A549 (cell line): Measurements from ENCODE around the gene STRIP2. TPM values are rescaled to one million over a fixed set of nuclear protein-coding genes. Genes with fewer than 3 reads are reported as not detected.
"Not testable (repeated sequence)": the region's sequence is repeated elsewhere in the genome, so short reads cannot be mapped to it uniquely, and the experiment has no call there.

Experiments
- ATAC-seq, 2 experiments: fragments of 200-7000 bp in 1 of 2; fragments of >200 bp in 1 of 2; cut with Nextera tagmentation in 1 of 2; cut with Tn5 transposase in 1 of 2; 3 replicates each; pipeline versions ENCODE4 v1.8.0 to v1.9.1; 2018 to 2020; ENCODE audit warnings: mild to moderate bottlenecking in 1 of 2, moderate library complexity in 1 of 2
- CTCF ChIA-PET: fragments of 300-600 bp; sonication (Branson Sonifier 250); formaldehyde crosslinking; extraction: SDS; loops from one replicate; lab custom pipeline; 2021; ENCODE audit warnings: antibody characterized with exemption, inconsistent platforms; lab: Yijun Ruan, JAX
- POLR2A ChIA-PET: fragments of 350-600 bp; formaldehyde crosslinking; extraction: SDS; loops from one replicate; lab custom pipeline; 2021; ENCODE audit warnings: antibody characterized with exemption, inconsistent platforms; lab: Yijun Ruan, JAX
- DNase-seq, 2 experiments: peaks; one replicate each; pipeline versions ENCODE4 v3.0.0 to v3.0.0-alpha.2; 2011 to 2016; ENCODE audit warnings: low read depth in 1 of 2, low spot score in 1 of 2
- FAIRE-seq: peaks from 2 replicates; lab custom pipeline; 2011; peaks lifted over from hg19 to GRCh38; lab: Jason Lieb, UNC
- H3K27ac ChIP-seq, 2 experiments: fragments of >200 bp; sonication (Bioruptor Twin); formaldehyde crosslinking; 3 replicates each; pipeline ENCODE4 v1.5.1; 2016 to 2017
- H3K4me1 ChIP-seq: fragments of >200 bp; sonication (Bioruptor Twin); formaldehyde crosslinking; 3 replicates; pipeline ENCODE4 v1.6.1; 2016
- H3K4me2 ChIP-seq: fragments of >200 bp; sonication (Bioruptor Twin); formaldehyde crosslinking; 3 replicates; pipeline ENCODE4 v1.6.1; 2016
- H3K4me3 ChIP-seq: fragments of >200 bp; sonication (Bioruptor Twin); formaldehyde crosslinking; 3 replicates; pipeline ENCODE4 v1.5.1; 2016
- H3K9me3 ChIP-seq: fragments of >200 bp; sonication (Bioruptor Twin); formaldehyde crosslinking; 3 replicates; pipeline ENCODE4 v1.6.1; 2016
- BHLHE40 ChIP-seq: IDR thresholded peaks from 2 replicates; pipeline ENCODE4 v1.6.1; 2012; ENCODE audit warnings: low read depth, low read length, inconsistent platforms
- CBX8 ChIP-seq: fragments of 200-600 bp; sonication (generic); IDR thresholded peaks from 2 replicates; pipeline ENCODE4 v1.6.1; 2016
- EP300 ChIP-seq, 2 experiments: fragments of >200 bp; sonication (Bioruptor Twin); formaldehyde crosslinking; IDR thresholded peaks; 2 replicates in 1 of 2; 3 replicates in 1 of 2; pipeline ENCODE4 v1.6.1; 2016 to 2017
- ESRRA ChIP-seq: fragments of 150-350 bp; IDR thresholded peaks from 2 replicates; pipeline ENCODE4 v1.6.1; 2014; ENCODE audit warnings: mild to moderate bottlenecking, low read length, borderline replicate concordance
- FOSB ChIP-seq: fragments of 250-450 bp; sonication (Bioruptor Pico); IDR thresholded peaks from 2 replicates; pipeline ENCODE4 v1.5.0; 2020; ENCODE audit warnings: mild to moderate bottlenecking, moderate library complexity
- HDAC2 ChIP-seq: fragments of 200-600 bp; sonication (generic); IDR thresholded peaks from 2 replicates; pipeline ENCODE4 v1.6.1; 2016
- HEYL ChIP-seq: fragments of 250-450 bp; sonication (Bioruptor Pico); IDR thresholded peaks from 2 replicates; pipeline ENCODE4 v1.8.0; 2021; ENCODE audit warnings: mild to moderate bottlenecking, moderate library complexity
- HOXA7 ChIP-seq: fragments of 250-450 bp; sonication (Bioruptor Pico); IDR thresholded peaks from 2 replicates; pipeline ENCODE4 v1.5.0; 2020; ENCODE audit warnings: mild to moderate bottlenecking, moderate library complexity
- HOXB5 ChIP-seq: fragments of 250-450 bp; sonication (Bioruptor Pico); IDR thresholded peaks from 2 replicates; pipeline ENCODE4 v1.5.0; 2020; ENCODE audit warnings: mild to moderate bottlenecking, moderate library complexity
- JUNB ChIP-seq: fragments of >200 bp; sonication (Bioruptor Twin); formaldehyde crosslinking; IDR thresholded peaks from 2 replicates; pipeline ENCODE4 v1.6.1; 2016
- KDM1A ChIP-seq: fragments of 200-600 bp; sonication (generic); IDR thresholded peaks from 2 replicates; pipeline ENCODE4 v1.6.1; 2016; ENCODE audit warnings: low read depth, mild to moderate bottlenecking
- MAFK ChIP-seq: fragments of 450-650 bp; IDR thresholded peaks from 2 replicates; pipeline ENCODE4 v1.6.1; 2014; ENCODE audit not compliant: partially characterized antibody
- MAZ ChIP-seq: fragments of 150-350 bp; IDR thresholded peaks from 2 replicates; pipeline ENCODE4 v1.6.1; 2014; ENCODE audit warnings: antibody characterized with exemption, low read depth, low read length, borderline replicate concordance
- NPAS2 ChIP-seq: fragments of 250-450 bp; sonication (Bioruptor Pico); IDR thresholded peaks from 2 replicates; pipeline ENCODE4 v1.8.0; 2022; ENCODE audit warnings: mild to moderate bottlenecking, moderate library complexity, borderline replicate concordance
- POLR2A ChIP-seq: IDR thresholded peaks from 2 replicates; pipeline ENCODE4 v1.6.1; 2012; ENCODE audit warnings: mild to moderate bottlenecking, low read length
- RAD21 ChIP-seq, 2 experiments: fragments of >200 bp in 1 of 2; sonication (Bioruptor Twin) in 1 of 2; formaldehyde crosslinking in 1 of 2; IDR thresholded peaks in 1 of 2; conservative IDR thresholded peaks in 1 of 2; 2 replicates in 1 of 2; 3 replicates in 1 of 2; pipeline ENCODE4 v1.6.1; 2012 to 2018; ENCODE audit warnings: inconsistent platforms in 1 of 2
- RARB ChIP-seq: fragments of 250-450 bp; sonication (Bioruptor Pico); IDR thresholded peaks from 2 replicates; pipeline ENCODE4 v1.8.0; 2021; ENCODE audit warnings: mild to moderate bottlenecking, moderate library complexity
- RNF2 ChIP-seq: fragments of 200-600 bp; sonication (generic); IDR thresholded peaks from 2 replicates; pipeline ENCODE4 v1.6.1; 2016; ENCODE audit warnings: low read depth, mild to moderate bottlenecking, antibody characterized with exemption, moderate library complexity, borderline replicate concordance
- SMC3 ChIP-seq: fragments of >200 bp; sonication (Bioruptor Twin); formaldehyde crosslinking; IDR thresholded peaks from 3 replicates; pipeline ENCODE4 v1.6.1; 2018; ENCODE audit warnings: inconsistent platforms
- SREBF2 ChIP-seq: fragments of 450-650 bp; IDR thresholded peaks from 2 replicates; pipeline ENCODE4 v1.6.1; 2014; ENCODE audit warnings: mild to moderate bottlenecking, moderate library complexity
- WGBS: methylation state at CpG from one replicate; pipeline ENCODE4 v1.1.6; 2017; ENCODE audit errors: missing lambda C conversion rate; 5-methylcytosine and 5-hydroxymethylcytosine counted together
- polyA plus RNA-seq, 4 experiments: library from polyadenylated mRNA; depleted of rRNA in 3 of 4; stranded (reverse); fragments of >200 nt; fragmentation: RNase III in 1 of 4; extraction: RNeasy Plus Mini Kit Qiagen cat#74134 plus additional on column Dnase treatment in 1 of 4; gene quantifications; 2 replicates in 3 of 4; 3 replicates in 1 of 4; pipeline ENCODE4 v1.2.3, GENCODE V29; 2011 to 2017
- TF ChIP-seq, protein P1 (sequence below): IDR thresholded peaks from 2 replicates; pipeline ENCODE4 v1.6.1; 2012
- TF ChIP-seq, protein P2 (sequence below): fragments of >200 bp; sonication (Bioruptor Twin); formaldehyde crosslinking; IDR thresholded peaks from 2 replicates; pipeline ENCODE4 v1.6.1; 2016
- TF ChIP-seq, protein P3 (sequence below): fragments of 250-450 bp; sonication (Bioruptor Pico); IDR thresholded peaks from 2 replicates; pipeline ENCODE4 v1.5.0; 2021; ENCODE audit warnings: mild to moderate bottlenecking, moderate library complexity, borderline replicate concordance
- TF ChIP-seq, protein P4 (sequence below): fragments of >200 bp; sonication (Bioruptor Twin); formaldehyde crosslinking; IDR thresholded peaks from 3 replicates; pipeline ENCODE4 v1.5.1; 2016

Gene STRIP2
- polyA plus RNA-seq, 2 of the 4 experiments (the other 2 are of a cell fraction) = 4.9 to 7.2 TPM

DNA sequence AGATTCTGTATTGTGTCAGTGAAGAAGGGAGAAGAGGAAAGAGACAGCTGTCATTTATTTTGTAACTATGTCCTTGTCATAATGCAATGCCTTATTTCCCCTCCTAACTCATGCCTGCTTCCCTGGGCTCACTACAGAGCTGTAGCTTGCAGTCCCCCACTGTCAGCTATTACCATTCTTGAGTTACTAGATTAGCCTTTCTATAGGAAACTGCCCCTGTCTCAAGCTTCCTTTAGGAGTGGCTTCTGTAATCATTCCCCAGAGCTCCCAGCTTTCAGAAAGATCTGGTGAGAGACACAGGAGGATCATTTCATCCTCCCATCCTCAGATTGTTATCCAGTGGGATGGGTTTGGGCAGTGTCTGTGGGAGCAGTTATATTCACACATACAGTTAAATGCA, 35.7 kb downstream of the STRIP2 start (continued):
- TF ChIP-seq, protein P1, sequence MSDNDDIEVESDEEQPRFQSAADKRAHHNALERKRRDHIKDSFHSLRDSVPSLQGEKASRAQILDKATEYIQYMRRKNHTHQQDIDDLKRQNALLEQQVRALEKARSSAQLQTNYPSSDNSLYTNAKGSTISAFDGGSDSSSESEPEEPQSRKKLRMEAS = no peak
- TF ChIP-seq SMC3 (no peak), HOXA7 (CRISPR knock-in tag) (no peak)
- TF ChIP-seq, protein P2, sequence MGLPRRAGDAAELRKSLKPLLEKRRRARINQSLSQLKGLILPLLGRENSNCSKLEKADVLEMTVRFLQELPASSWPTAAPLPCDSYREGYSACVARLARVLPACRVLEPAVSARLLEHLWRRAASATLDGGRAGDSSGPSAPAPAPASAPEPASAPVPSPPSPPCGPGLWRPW = no peak

DNA sequence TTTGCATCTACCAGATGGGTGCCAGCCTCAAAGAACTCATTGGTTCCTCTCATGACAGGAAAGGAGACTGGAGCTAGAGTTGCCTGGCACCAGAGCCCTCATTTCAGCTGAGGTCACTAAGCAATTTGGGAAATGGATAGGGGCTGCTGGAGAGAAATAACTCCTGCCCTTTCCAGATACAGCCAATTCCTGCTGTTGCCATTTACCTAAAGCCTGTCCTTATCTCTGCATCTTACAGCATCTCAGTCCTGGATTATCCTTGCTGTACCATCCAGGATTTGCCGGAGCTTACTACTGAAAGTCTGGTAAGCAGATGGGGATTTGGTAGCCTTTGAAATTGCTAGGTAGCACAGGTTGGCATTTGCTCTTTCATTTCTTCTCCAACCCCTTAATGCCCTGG, 36.2 kb downstream of the STRIP2 start:
- Histone ChIP-seq H3K4me2 (no peak overlapping the region), H3K9me3 (no peaks in the 10 kb centered on the region), H3K4me1 (peaks cover 10% of the 10 kb centered on the region; the same call in 1 of the 3 replicates), H3K27ac (no peak overlapping the region)
- DNase-seq = no peak
- CTCF ChIA-PET = interaction anchor here (0.6 to 7.4 kb wide), 14 partner anchors 8 to 324 kb away, joined by 3 to 129 read pairs (median 8); partner anchors contain the start of gene STRIP2
- POLR2A ChIA-PET = interaction anchor here (0.6 kb wide), 1 partner anchor 79 kb away, joined by 3 read pairs; no protein-coding TSS in a partner anchor
- no peak for TF ChIP-seq KDM1A
- TF ChIP-seq HOXB5 = no peak
- TF ChIP-seq, protein P3, sequence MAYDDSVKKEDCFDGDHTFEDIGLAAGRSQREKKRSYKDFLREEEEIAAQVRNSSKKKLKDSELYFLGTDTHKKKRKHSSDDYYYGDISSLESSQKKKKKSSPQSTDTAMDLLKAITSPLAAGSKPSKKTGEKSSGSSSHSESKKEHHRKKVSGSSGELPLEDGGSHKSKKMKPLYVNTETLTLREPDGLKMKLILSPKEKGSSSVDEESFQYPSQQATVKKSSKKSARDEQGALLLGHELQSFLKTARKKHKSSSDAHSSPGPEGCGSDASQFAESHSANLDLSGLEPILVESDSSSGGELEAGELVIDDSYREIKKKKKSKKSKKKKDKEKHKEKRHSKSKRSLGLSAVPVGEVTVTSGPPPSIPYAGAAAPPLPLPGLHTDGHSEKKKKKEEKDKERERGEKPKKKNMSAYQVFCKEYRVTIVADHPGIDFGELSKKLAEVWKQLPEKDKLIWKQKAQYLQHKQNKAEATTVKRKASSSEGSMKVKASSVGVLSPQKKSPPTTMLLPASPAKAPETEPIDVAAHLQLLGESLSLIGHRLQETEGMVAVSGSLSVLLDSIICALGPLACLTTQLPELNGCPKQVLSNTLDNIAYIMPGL (CRISPR knock-in tag) = no peak
- TF ChIP-seq EP300 (IDR thresholded peaks at IDR 0.05) = no peak
- no peak for TF ChIP-seq MAFK
- TF ChIP-seq NPAS2 = no peak
- TF ChIP-seq, protein P2 = no peak
- TF ChIP-seq, protein P4, sequence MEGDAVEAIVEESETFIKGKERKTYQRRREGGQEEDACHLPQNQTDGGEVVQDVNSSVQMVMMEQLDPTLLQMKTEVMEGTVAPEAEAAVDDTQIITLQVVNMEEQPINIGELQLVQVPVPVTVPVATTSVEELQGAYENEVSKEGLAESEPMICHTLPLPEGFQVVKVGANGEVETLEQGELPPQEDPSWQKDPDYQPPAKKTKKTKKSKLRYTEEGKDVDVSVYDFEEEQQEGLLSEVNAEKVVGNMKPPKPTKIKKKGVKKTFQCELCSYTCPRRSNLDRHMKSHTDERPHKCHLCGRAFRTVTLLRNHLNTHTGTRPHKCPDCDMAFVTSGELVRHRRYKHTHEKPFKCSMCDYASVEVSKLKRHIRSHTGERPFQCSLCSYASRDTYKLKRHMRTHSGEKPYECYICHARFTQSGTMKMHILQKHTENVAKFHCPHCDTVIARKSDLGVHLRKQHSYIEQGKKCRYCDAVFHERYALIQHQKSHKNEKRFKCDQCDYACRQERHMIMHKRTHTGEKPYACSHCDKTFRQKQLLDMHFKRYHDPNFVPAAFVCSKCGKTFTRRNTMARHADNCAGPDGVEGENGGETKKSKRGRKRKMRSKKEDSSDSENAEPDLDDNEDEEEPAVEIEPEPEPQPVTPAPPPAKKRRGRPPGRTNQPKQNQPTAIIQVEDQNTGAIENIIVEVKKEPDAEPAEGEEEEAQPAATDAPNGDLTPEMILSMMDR = no peak
- TF ChIP-seq HDAC2 = no peak
- no peak for TF ChIP-seq JUNB
- no peak for TF ChIP-seq RAD21 (conservative IDR thresholded peaks at IDR 0.05 in 1 of 2, IDR thresholded peaks at IDR 0.05 in 1 of 2)
- TF ChIP-seq RNF2 = no peak
- no peak for TF ChIP-seq SREBF2
- no peak for TF ChIP-seq HEYL (CRISPR knock-in tag)
- no peak for TF ChIP-seq FOSB
- no peak for TF ChIP-seq CBX8
- TF ChIP-seq BHLHE40 = no peak
- TF ChIP-seq, all 56 proteins: peak for 0
- no peak overlapping the region for H3K4me3 ChIP-seq
- ATAC-seq (no peak), FAIRE-seq (no peak)
- 93% methylated on average over 1 of the region's 1 CpG for WGBS

DNA sequence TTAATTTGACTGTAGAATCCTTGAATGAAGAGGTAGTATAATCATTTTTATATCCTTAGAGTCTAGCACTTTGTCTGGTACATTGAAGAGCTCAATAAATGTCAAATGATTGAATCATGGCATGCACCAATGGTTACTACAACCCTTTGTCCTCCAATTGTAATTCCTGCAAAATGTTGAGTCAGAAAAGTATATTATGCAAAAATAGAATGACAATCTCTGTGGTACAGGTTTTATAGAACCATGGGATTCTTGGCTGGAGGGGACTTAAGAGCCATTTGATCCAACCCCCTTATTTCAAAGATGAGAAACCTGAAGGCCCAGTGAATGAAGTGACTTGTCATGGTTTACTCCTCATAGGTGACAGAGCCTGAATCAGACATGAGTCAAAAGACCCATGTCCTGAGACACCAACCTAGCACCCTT, 37.2 kb downstream of the STRIP2 start:
- TF ChIP-seq JUNB = no peak
- TF ChIP-seq ESRRA = no peak
- no peak for TF ChIP-seq RARB
- TF ChIP-seq HDAC2 = no peak
- no peak for TF ChIP-seq MAZ
- no peak for TF ChIP-seq POLR2A
- TF ChIP-seq RNF2 = no peak
- peaks cover 10% of the 10 kb centered on the region; the same call in 1 of the 3 replicates for H3K4me1 ChIP-seq
- ChIA-PET CTCF (interaction anchor here (0.6 to 7.4 kb wide), 47 partner anchors 9 to 552 kb away, joined by 3 to 129 read pairs (median 4); partner anchors contain the start of gene STRIP2), POLR2A (interaction anchor here (1.0 kb wide), 1 partner anchor 252 kb away, joined by 3 read pairs; no protein-coding TSS in a partner anchor)
- no peak for ATAC-seq
- H3K4me3 ChIP-seq = no peak overlapping the region
- H3K9me3 ChIP-seq = no peaks in the 10 kb centered on the region
- DNase-seq = no peak
- no peak overlapping the region; a peak in 1 of 6 replicates for H3K27ac ChIP-seq
- FAIRE-seq = no peak
- no peak overlapping the region for H3K4me2 ChIP-seq

DNA sequence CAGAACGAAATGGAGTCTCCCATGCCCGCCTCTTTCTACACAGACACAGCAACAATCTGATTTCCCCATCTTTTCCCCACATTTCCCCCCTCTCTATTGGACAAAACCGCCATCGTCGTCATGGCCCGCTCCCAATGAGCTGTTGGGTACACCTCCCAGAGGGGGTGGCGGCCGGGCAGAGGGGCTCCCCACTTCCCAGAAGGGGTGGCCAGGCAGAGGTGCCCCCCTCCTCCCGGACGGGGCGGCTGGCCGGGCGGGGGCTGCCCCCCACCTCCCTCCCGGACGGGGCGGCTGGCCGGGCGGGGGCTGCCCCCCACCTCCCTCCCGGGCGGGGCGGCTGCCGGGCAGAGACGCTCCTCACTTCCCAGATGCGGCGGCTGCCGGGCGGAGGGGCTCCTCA, 41.7 kb downstream of the STRIP2 start:
- H3K9me3 ChIP-seq, DNase-seq, H3K27ac ChIP-seq, POLR2A ChIA-PET, CTCF ChIA-PET, FAIRE-seq, H3K4me3 ChIP-seq, H3K4me2 ChIP-seq, H3K4me1 ChIP-seq, ATAC-seq: not testable (repeated sequence)
- 85% methylated on average over 6 of the region's 27 CpGs for WGBS

DNA sequence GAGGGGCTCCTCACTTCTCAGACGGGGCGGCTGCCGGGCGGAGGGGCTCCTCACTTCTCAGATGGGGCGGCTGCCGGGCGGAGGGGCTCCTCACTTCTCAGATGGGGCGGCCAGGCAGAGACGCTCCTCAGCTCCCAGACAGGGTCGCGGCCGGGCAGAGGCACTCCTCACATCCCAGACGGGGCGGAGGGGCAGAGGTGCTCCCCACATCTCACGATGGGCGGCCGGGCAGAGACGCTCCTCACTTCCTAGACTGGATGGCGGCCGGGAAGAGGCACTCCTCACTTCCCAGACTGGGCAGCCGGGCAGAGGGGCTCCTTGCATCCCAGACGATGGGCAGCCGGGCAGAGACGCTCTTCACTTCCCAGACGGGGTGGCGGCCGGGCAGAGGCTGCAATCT, 42.2 kb downstream of the STRIP2 start:
- ATAC-seq, CTCF ChIA-PET, FAIRE-seq, H3K27ac ChIP-seq, H3K4me3 ChIP-seq, H3K4me1 ChIP-seq, H3K9me3 ChIP-seq, H3K4me2 ChIP-seq, POLR2A ChIA-PET, DNase-seq: not testable (repeated sequence)
- WGBS = 95% methylated on average over 10 of the region's 27 CpGs
